Measurements from ENCODE around the gene RIMS4.
"Not testable (repeated sequence)": the region's sequence is repeated elsewhere in the genome, so short reads cannot be mapped to it uniquely, and the experiment has no call there.

RIMS4 gene

DNA sequence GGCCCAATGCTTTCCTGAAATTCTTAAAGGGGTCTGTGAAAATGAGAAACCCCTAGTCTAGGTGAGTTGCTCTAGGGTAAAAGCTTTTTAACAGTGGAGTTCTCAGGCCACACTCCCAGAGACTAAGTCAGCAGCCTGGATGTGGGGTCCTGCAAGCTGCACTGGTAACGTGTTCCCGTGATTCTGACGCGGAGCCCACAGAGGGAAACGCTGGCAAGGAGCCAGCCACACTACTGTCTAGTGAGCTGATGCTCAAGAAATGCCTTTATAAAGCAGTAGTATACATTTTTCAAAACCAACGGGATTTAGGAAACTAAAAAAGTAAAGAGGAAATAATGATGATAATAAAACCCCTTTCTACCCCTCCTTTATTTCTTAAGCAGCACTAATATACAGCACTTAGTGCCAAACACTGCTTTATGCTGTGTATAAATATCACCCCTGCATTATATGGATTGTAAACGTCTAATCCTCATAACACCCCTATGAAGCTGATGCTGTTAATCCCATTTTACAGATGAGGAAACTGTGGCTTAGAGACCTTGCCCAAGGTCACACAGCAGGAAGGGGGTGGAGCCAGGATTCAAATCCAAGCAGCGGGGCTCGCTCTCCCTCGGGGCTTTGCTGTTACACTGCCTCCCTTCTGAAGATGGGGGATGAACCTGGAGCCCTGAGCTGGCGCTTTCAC is 39.7 kb downstream of the RIMS4 start:
- DNase-seq (ENCODE audit: low read depth), result no peak
- TF ChIP-seq, protein P1, sequence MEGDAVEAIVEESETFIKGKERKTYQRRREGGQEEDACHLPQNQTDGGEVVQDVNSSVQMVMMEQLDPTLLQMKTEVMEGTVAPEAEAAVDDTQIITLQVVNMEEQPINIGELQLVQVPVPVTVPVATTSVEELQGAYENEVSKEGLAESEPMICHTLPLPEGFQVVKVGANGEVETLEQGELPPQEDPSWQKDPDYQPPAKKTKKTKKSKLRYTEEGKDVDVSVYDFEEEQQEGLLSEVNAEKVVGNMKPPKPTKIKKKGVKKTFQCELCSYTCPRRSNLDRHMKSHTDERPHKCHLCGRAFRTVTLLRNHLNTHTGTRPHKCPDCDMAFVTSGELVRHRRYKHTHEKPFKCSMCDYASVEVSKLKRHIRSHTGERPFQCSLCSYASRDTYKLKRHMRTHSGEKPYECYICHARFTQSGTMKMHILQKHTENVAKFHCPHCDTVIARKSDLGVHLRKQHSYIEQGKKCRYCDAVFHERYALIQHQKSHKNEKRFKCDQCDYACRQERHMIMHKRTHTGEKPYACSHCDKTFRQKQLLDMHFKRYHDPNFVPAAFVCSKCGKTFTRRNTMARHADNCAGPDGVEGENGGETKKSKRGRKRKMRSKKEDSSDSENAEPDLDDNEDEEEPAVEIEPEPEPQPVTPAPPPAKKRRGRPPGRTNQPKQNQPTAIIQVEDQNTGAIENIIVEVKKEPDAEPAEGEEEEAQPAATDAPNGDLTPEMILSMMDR (IDR thresholded peaks at IDR 0.05; ENCODE audit: control insufficient read depth, extremely low read depth, insufficient read depth), result no peak
- H3K4me3 ChIP-seq (ENCODE audit: low read depth, low read length), result no peak overlapping the region

DNA sequence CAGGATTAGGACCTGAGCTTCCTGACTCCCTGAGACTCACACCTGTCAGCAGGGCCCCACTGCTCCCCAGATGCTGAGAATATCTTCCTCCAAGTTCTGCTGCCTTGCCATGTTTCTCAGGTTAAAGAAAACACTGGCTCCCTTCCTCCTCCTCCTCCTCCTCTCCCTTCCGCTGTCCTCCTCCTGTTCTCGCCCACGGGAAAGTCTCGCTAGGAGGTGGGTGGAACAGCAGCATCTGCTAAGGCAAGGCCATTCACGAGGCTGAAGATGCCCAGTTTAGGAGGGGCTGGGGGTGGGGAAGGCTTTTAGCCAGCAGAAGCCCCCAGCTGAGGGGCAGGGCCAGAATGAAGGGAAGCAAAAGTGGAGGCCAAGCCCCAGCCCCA is 40.9 kb downstream of the RIMS4 start:
- no peak overlapping the region for H3K4me3 ChIP-seq (ENCODE audit: low read depth, low read length)
- TF ChIP-seq, protein P1 (IDR thresholded peaks at IDR 0.05; ENCODE audit: control insufficient read depth, extremely low read depth, insufficient read depth), result no peak
- DNase-seq (ENCODE audit: low read depth), result no peak

DNA sequence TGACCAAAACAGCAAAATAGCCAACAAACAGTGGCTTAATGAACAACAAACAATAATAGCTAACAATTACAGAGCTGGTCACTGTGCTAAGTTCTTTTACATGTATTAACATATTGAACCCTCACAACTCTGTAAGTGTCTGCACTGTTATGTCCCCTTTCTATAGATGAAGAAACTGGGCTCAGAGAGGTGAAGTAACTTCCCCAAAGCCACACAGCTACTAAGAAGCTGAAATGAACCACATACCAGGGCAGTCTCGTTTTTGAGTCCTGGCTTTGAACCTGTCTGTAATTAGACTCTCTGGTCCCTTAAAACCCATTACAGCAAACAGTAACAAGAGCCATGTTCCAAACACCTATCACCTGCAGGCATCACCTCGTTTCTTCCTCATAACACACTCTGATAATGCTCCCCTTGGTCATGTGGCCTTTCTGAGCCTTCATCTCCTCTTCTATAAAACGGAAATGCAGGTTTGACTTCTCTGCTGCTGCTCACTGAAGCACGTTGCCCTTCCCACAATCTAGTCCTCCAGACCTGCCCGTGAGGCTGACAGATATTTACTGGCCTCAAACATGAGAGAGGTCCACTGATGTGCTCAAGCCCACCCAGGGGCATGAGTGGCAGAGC is 41.4 kb downstream of the RIMS4 start:
- TF ChIP-seq, protein P1 (IDR thresholded peaks at IDR 0.05; ENCODE audit: control insufficient read depth, extremely low read depth, insufficient read depth), result no peak
- no peak overlapping the region for H3K4me3 ChIP-seq (ENCODE audit: low read depth, low read length)
- no peak for DNase-seq (ENCODE audit: low read depth)

DNA sequence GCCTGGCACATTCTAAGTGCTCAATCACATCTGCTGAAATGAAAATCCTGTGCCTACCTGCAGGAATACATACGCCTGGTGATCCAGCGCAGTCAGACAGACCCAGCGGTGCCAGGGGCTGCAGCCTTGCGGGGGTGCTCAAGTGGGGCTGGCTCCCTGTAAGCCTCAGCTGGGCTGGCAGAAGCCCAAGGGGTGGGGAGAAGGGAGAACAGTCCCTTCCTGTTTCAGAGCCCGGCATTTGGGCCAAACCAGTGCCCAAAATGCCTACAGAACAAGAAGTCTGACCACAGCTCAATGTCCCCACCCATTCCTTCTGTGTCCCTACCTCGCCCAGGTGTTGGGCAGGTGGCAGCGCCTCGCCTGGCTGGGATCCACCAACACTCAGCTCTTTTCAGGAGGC is 42.1 kb downstream of the RIMS4 start:
- no peak for DNase-seq (ENCODE audit: low read depth)
- TF ChIP-seq, protein P1 (IDR thresholded peaks at IDR 0.05; ENCODE audit: control insufficient read depth, extremely low read depth, insufficient read depth), result no peak
- H3K4me3 ChIP-seq (ENCODE audit: low read depth, low read length), result no peak overlapping the region

DNA sequence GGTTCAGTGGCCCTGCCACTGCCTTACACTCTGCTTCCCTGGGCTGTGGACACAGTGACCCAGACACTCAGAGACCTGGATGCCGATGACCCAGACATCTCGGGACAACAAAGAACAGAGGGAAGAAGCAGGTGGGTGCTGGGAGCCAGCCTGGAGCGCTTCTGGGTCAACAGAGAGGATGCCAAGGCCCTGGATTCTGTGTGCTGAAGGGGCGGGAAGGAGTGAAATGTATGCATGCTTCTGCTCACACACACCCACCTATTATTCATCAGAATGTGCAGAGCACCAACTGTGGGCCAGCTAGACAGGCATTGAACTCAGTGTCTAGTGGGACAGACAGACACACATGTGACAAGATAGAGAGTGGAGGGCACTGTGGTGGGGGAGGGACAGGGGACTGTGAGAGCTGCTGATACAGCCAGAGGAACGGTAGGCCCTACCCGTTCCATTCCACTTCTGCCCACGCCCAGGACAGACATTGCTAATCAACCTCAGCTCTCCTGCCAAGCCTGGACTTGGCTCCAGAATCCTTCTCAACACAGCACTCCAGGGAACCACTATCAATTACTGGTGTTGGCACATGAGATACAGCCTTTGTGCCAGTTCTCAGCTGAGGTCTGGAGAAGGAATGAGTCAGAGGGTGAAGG is 44.5 kb downstream of the RIMS4 start:
- DNase-seq (ENCODE audit: low read depth), result no peak

DNA sequence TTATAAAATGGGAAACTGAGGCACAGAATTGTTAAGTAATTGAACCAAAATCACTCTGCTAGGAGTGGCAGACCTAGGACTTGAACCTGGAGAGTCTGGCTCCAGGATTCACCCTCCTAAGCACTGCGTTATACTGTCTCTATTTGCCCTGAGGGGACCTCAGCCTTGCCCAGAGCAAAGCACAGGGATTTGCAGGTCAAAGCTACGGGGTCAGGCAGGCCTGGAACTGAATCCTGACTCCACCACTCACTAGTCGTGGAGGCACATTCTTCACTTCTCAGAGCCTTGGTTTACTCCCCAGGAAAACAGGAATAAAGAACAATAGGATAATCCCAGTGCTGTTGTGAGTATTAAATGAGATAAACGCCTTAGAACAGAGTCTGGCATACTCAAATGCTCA is 45.3 kb downstream of the RIMS4 start:
- TF ChIP-seq, protein P1 (IDR thresholded peaks at IDR 0.05; ENCODE audit: control insufficient read depth, extremely low read depth, insufficient read depth), result no peak
- no peak overlapping the region for H3K4me3 ChIP-seq (ENCODE audit: low read depth, low read length)
- no peak for DNase-seq (ENCODE audit: low read depth)

More for the DNA sequence above, 44.5 kb downstream of the RIMS4 start:
- TF ChIP-seq, protein P1 (IDR thresholded peaks at IDR 0.05; ENCODE audit: control insufficient read depth, extremely low read depth, insufficient read depth), result no peak
- no peak overlapping the region for H3K4me3 ChIP-seq (ENCODE audit: low read depth, low read length)

DNA sequence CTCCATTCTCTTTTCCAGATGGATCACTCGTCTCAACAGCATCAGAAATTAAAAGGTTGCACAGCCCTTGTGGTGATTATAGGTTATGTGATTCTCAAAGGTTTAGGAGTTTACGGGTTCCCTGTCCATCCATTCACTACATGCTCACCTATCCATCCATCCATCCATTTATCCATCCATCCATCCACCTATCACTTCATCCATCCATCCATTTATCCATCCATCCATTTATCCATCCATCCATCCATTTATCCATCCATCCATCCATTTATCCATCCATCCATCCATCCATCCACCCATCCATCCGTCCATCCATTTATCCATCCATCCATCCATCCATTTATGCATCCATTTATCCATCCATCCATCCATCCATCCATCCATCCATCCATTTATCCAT is 46.5 kb downstream of the RIMS4 start:
- not testable (repeated sequence) for H3K4me3 ChIP-seq (ENCODE audit: low read depth, low read length); DNase-seq (ENCODE audit: low read depth)
